HT1080 (cell line): ENCODE data around the gene KCNQ1. TPM values are rescaled to one million over a fixed set of nuclear protein-coding genes. Genes with fewer than 3 reads are reported as not detected.

ENCODE experiments used
- DNase-seq: peaks from one replicate; pipeline ENCODE4 v3.0.0-alpha.2; 2015; ENCODE audit warnings: low read depth
- total RNA-seq: library from RNA; depleted of rRNA; stranded (reverse); fragments of >200 nt; shearing (Covaris generic); gene quantifications from 2 replicates; pipeline ENCODE4 v1.2.3, GENCODE V29; 2014

KCNQ1 gene
- total RNA-seq, 1 experiment from 2014 or later = not detected

- DNase-seq = no peak
These were observed 232.3 kb downstream of the KCNQ1 start for GRCh38 chr11:2677127-2677526.

- DNase-seq = no peak
These were observed 233.6 kb downstream of the KCNQ1 start for GRCh38 chr11:2678396-2678795.

GRCh38 chr11:2679011-2679676, 234.3 kb downstream of the KCNQ1 start:
- DNase-seq = no peak

- no peak for DNase-seq
These were observed 236.8 kb downstream of the KCNQ1 start for GRCh38 chr11:2681408-2682145.

GRCh38 chr11:2683806-2684205, 239.0 kb downstream of the KCNQ1 start:
- DNase-seq = no peak

GRCh38 chr11:2684581-2684980, 239.8 kb downstream of the KCNQ1 start:
- DNase-seq = no peak

GRCh38 chr11:2685051-2685450, 240.2 kb downstream of the KCNQ1 start:
- no peak for DNase-seq

- DNase-seq = no peak
These were observed 241.0 kb downstream of the KCNQ1 start for GRCh38 chr11:2685566-2686359.

- DNase-seq = no peak
These were observed 241.8 kb downstream of the KCNQ1 start for GRCh38 chr11:2686360-2687222.

GRCh38 chr11:2687223-2687530, 242.4 kb downstream of the KCNQ1 start:
- no peak for DNase-seq

GRCh38 chr11:2687782-2688191, 243.0 kb downstream of the KCNQ1 start:
- DNase-seq = no peak

GRCh38 chr11:2688381-2689231, 243.8 kb downstream of the KCNQ1 start:
- no peak for DNase-seq

- no peak for DNase-seq
These were observed 245.1 kb downstream of the KCNQ1 start for GRCh38 chr11:2689651-2690575.

GRCh38 chr11:2690596-2691354, 246.0 kb downstream of the KCNQ1 start:
- DNase-seq = no peak

GRCh38 chr11:2691355-2691761, 246.6 kb downstream of the KCNQ1 start:
- DNase-seq = no peak

- no peak for DNase-seq
These were observed 247.4 kb downstream of the KCNQ1 start for GRCh38 chr11:2691991-2692875.
